OCI-LY1 (cell line): ENCODE results near the gene CDH13.

ENCODE experiments used
- H2AFZ ChIP-seq: fragments of 200-600 bp; sonication (generic), shearing (Covaris generic); 2 replicates; pipeline ENCODE4 v1.6.0; 2014; ENCODE audit warnings: antibody characterized with exemption, mild to moderate bottlenecking, low read length
- H3F3A ChIP-seq: fragments of 200-600 bp; sonication (generic), shearing (Covaris generic); 2 replicates; pipeline ENCODE4 v1.6.0; 2014; ENCODE audit warnings: mild to moderate bottlenecking, antibody characterized with exemption, low read length, moderate library complexity; ENCODE audit not compliant: insufficient read depth
- H3K27ac ChIP-seq: fragments of 200-600 bp; sonication (generic); 2 replicates; pipeline ENCODE4 v1.5.1; 2014; ENCODE audit warnings: low read length, mixed run types, mild to moderate bottlenecking, low read depth; ENCODE audit not compliant: poor library complexity, severe bottlenecking
- H3K27me3 ChIP-seq: fragments of 200-600 bp; sonication (generic); 2 replicates; pipeline ENCODE4 v1.6.0; 2014; ENCODE audit warnings: antibody characterized with exemption, mild to moderate bottlenecking, low read length, moderate library complexity; ENCODE audit not compliant: insufficient read depth
- H3K36me3 ChIP-seq: fragments of 200-600 bp; sonication (generic); 2 replicates; pipeline ENCODE4 v1.6.1; 2014; ENCODE audit warnings: mild to moderate bottlenecking, antibody characterized with exemption, low read length, moderate library complexity, mixed read lengths; ENCODE audit not compliant: insufficient read depth
- H3K4me1 ChIP-seq: fragments of 200-600 bp; sonication (generic); 2 replicates; pipeline ENCODE4 v1.5.1; 2014; ENCODE audit warnings: mild to moderate bottlenecking, low read length, moderate library complexity; ENCODE audit not compliant: insufficient read depth, severe bottlenecking
- H3K4me2 ChIP-seq: fragments of 200-600 bp; sonication (generic), shearing (Covaris generic); 2 replicates; pipeline ENCODE4 v1.6.1; 2014; ENCODE audit warnings: low read length
- H3K4me3 ChIP-seq: fragments of 200-600 bp; sonication (generic); 2 replicates; pipeline ENCODE4 v1.5.1; 2014; ENCODE audit warnings: low read length, low read depth, mild to moderate bottlenecking, mixed read lengths; ENCODE audit not compliant: poor library complexity, severe bottlenecking
- H3K79me2 ChIP-seq: fragments of 200-600 bp; shearing (Covaris generic); 2 replicates; pipeline ENCODE4 v1.6.1; 2016; ENCODE audit warnings: mixed run types, low read length, mixed read lengths; ENCODE audit not compliant: insufficient read depth
- H3K9ac ChIP-seq: fragments of 200-600 bp; sonication (generic), shearing (Covaris generic); 2 replicates; pipeline ENCODE4 v1.6.1; 2014; ENCODE audit warnings: mild to moderate bottlenecking, low read length, mixed read lengths
- H3K9me2 ChIP-seq: fragments of 200-600 bp; sonication (generic), shearing (Covaris generic); 2 replicates; pipeline ENCODE4 v1.6.1; 2014; ENCODE audit warnings: low read depth, mild to moderate bottlenecking, low read length, mixed read lengths
- H3K9me3 ChIP-seq: fragments of 200-600 bp; shearing (Covaris generic); 2 replicates; pipeline ENCODE4 v1.6.1; 2014; ENCODE audit warnings: low read length, mixed read lengths
- H4K20me1 ChIP-seq: fragments of 200-600 bp; sonication (generic), shearing (Covaris generic); 2 replicates; pipeline ENCODE4 v1.6.0; 2016; ENCODE audit warnings: mild to moderate bottlenecking, low read length; ENCODE audit not compliant: insufficient read depth
- EZH2 ChIP-seq: fragments of 200-600 bp; sonication (generic), shearing (Covaris generic); IDR thresholded peaks from 2 replicates; pipeline ENCODE4 v1.8.0; 2017; ENCODE audit warnings: borderline replicate concordance, mixed run types, mild to moderate bottlenecking, antibody characterized with exemption, low read length, moderate library complexity, mixed read lengths
- TF ChIP-seq, protein P1 (sequence below): fragments of 200-600 bp; sonication (generic), shearing (Covaris generic); IDR thresholded peaks from 2 replicates; pipeline ENCODE4 v1.5.1; 2017; ENCODE audit warnings: mild to moderate bottlenecking, antibody characterized with exemption, low read length, moderate library complexity, mixed read lengths

CDH13 gene

DNA sequence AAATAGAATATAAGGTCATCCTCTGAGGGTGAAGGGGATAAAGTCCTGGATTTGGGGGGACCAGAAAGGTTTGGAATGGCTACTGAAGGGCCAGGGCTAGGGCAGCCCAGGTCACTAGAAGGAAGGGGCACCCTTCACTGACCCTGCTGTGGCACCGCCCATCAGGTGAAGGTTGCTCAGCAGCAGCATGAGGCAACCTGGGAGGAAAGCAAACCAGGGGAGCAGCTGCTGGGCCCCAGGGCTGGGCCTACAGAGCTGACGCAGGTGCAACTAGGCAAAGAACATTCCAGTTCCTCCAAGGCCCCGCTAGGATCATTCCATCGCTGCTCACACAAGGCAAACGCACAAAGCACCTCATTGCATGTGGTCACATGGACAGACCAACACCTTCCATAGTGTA, 1177.6 kb downstream of the CDH13 start:
- H3K27me3 ChIP-seq = no peaks in the 10 kb centered on the region
- TF ChIP-seq EZH2 = no peak
- TF ChIP-seq, protein P1, sequence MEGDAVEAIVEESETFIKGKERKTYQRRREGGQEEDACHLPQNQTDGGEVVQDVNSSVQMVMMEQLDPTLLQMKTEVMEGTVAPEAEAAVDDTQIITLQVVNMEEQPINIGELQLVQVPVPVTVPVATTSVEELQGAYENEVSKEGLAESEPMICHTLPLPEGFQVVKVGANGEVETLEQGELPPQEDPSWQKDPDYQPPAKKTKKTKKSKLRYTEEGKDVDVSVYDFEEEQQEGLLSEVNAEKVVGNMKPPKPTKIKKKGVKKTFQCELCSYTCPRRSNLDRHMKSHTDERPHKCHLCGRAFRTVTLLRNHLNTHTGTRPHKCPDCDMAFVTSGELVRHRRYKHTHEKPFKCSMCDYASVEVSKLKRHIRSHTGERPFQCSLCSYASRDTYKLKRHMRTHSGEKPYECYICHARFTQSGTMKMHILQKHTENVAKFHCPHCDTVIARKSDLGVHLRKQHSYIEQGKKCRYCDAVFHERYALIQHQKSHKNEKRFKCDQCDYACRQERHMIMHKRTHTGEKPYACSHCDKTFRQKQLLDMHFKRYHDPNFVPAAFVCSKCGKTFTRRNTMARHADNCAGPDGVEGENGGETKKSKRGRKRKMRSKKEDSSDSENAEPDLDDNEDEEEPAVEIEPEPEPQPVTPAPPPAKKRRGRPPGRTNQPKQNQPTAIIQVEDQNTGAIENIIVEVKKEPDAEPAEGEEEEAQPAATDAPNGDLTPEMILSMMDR = no peak
- H3K79me2 ChIP-seq = peaks cover 13% of the 10 kb centered on the region
- peaks cover 4% of the 10 kb centered on the region; the same call in 1 of the 2 replicates for H3K36me3 ChIP-seq
- H3K4me1 ChIP-seq = peaks cover 34% of the 10 kb centered on the region
- H3K4me3 ChIP-seq = no peak overlapping the region
- no peaks in the 10 kb centered on the region for H3K9me2 ChIP-seq
- no peaks in the 10 kb centered on the region for H3K9me3 ChIP-seq
- no peak overlapping the region for H3K27ac ChIP-seq
- H2AFZ ChIP-seq = no peak overlapping the region
- no peaks in the 10 kb centered on the region for H3F3A ChIP-seq
- no peaks in the 10 kb centered on the region for H4K20me1 ChIP-seq
- H3K4me2 ChIP-seq = no peak overlapping the region
- no peak overlapping the region for H3K9ac ChIP-seq

DNA sequence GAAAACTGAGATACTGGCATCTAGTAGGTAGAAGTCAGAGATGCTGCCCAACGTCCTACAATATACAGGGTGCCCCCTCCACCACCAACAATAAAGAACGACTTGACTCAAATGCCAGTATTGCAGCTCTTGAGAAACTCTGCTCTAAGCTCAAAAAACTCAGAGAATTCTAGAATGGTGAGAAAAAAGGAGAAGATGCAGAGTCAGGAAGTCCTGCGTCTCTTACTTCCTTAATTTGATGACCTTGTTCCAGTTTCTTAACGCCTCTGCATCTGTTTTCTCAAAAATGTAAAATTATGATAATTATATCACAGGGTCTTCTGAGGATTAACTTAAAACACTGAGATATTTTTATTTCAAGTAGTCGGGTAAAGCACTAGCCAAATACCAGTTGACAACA, 1179.3 kb downstream of the CDH13 start:
- no peaks in the 10 kb centered on the region for H3K9me2 ChIP-seq
- H3F3A ChIP-seq = no peaks in the 10 kb centered on the region
- H3K36me3 ChIP-seq = peaks cover 21% of the 10 kb centered on the region
- no peak overlapping the region for H3K9ac ChIP-seq
- H3K4me1 ChIP-seq = peaks cover 50% of the 10 kb centered on the region
- no peaks in the 10 kb centered on the region for H3K9me3 ChIP-seq
- no peak overlapping the region for H3K4me2 ChIP-seq
- no peak overlapping the region for H3K4me3 ChIP-seq
- TF ChIP-seq, protein P1 = no peak
- TF ChIP-seq EZH2 = no peak
- H3K27me3 ChIP-seq = no peaks in the 10 kb centered on the region
- peak overlapping the region; percentile 10 for H3K27ac ChIP-seq
- peaks cover 13% of the 10 kb centered on the region for H3K79me2 ChIP-seq
- 0 out of 2 replicates have a peak overlapping the region, but pooled peaks have one; percentile 44 for H2AFZ ChIP-seq
- no peaks in the 10 kb centered on the region for H4K20me1 ChIP-seq

- Histone ChIP-seq H3K4me3 (no peak overlapping the region), H3K4me1 (peaks cover 57% of the 10 kb centered on the region), H3F3A (no peaks in the 10 kb centered on the region), H3K36me3 (peaks cover 28% of the 10 kb centered on the region), H3K9me3 (no peaks in the 10 kb centered on the region), H3K27me3 (no peaks in the 10 kb centered on the region), H4K20me1 (no peaks in the 10 kb centered on the region), H3K9ac (no peak overlapping the region), H3K9me2 (no peaks in the 10 kb centered on the region), H3K4me2 (no peak overlapping the region), H3K79me2 (peaks cover 13% of the 10 kb centered on the region), H2AFZ (no peak overlapping the region), H3K27ac (no peak overlapping the region)
- TF ChIP-seq, protein P1 = no peak
- TF ChIP-seq EZH2 = no peak
These were observed 1180.0 kb downstream of the CDH13 start for GRCh38 chr16:83806731-83807130.
